ENCODE data around the gene ULK4.
"Not testable (repeated sequence)": the region's sequence is repeated elsewhere in the genome, so short reads cannot be mapped to it uniquely, and the experiment has no call there.

Gene ULK4

GRCh38 chr3:41418961-41419691 is 542.8 kb downstream of the ULK4 start:
- in situ Hi-C loops (cut with HindIII; ENCODE audit: low pct_unique_long_range_greater_than_20kb, low sequenced_read_pairs) = no loop called here
- TF ChIP-seq JUND (IDR thresholded peaks at IDR 0.05; ENCODE audit: low read depth) = no peak
- no peak for DNase-seq (ENCODE audit: low read depth in 1 of 2, low spot score in 1 of 2)

GRCh38 chr3:41417574-41417973 is 544.3 kb downstream of the ULK4 start:
- peak in 1 of 2 experiments; percentile 38 for DNase-seq (ENCODE audit: low read depth in 1 of 2, low spot score in 1 of 2)
- in situ Hi-C loops (cut with HindIII; ENCODE audit: low pct_unique_long_range_greater_than_20kb, low sequenced_read_pairs) = no loop called here
- no peak for TF ChIP-seq JUND (IDR thresholded peaks at IDR 0.05; ENCODE audit: low read depth)

- DNase-seq (ENCODE audit: low read depth in 1 of 2, low spot score in 1 of 2) = no peak
- no peak for TF ChIP-seq JUND (IDR thresholded peaks at IDR 0.05; ENCODE audit: low read depth)
- in situ Hi-C loops (cut with HindIII; ENCODE audit: low pct_unique_long_range_greater_than_20kb, low sequenced_read_pairs) = no loop called here
These were observed 550.8 kb downstream of the ULK4 start for GRCh38 chr3:41411065-41411464.

- no peak for TF ChIP-seq JUND (IDR thresholded peaks at IDR 0.05; ENCODE audit: low read depth)
- DNase-seq (ENCODE audit: low read depth in 1 of 2, low spot score in 1 of 2) = no peak
- in situ Hi-C loops (cut with HindIII; ENCODE audit: low pct_unique_long_range_greater_than_20kb, low sequenced_read_pairs) = no loop called here
These were observed 556.4 kb downstream of the ULK4 start for GRCh38 chr3:41405466-41405865.

- no peak for TF ChIP-seq JUND (IDR thresholded peaks at IDR 0.05; ENCODE audit: low read depth)
- in situ Hi-C loops (cut with HindIII; ENCODE audit: low pct_unique_long_range_greater_than_20kb, low sequenced_read_pairs) = no loop called here
- no peak for DNase-seq (ENCODE audit: low read depth in 1 of 2, low spot score in 1 of 2)
These were observed 557.3 kb downstream of the ULK4 start for GRCh38 chr3:41404582-41404981.

- DNase-seq (ENCODE audit: low read depth in 1 of 2, low spot score in 1 of 2) = no peak
- TF ChIP-seq JUND (IDR thresholded peaks at IDR 0.05; ENCODE audit: low read depth) = no peak
- in situ Hi-C loops (cut with HindIII; ENCODE audit: low pct_unique_long_range_greater_than_20kb, low sequenced_read_pairs) = no loop called here
These were observed 567.0 kb downstream of the ULK4 start for GRCh38 chr3:41394896-41395295.

- in situ Hi-C loops (cut with HindIII; ENCODE audit: low pct_unique_long_range_greater_than_20kb, low sequenced_read_pairs); DNase-seq (ENCODE audit: low read depth in 1 of 2, low spot score in 1 of 2): not testable (repeated sequence)
These were observed 591.0 kb downstream of the ULK4 start for GRCh38 chr3:41370765-41371535.

- in situ Hi-C loops (cut with HindIII; ENCODE audit: low pct_unique_long_range_greater_than_20kb, low sequenced_read_pairs) = no loop called here
- DNase-seq (ENCODE audit: low read depth in 1 of 2, low spot score in 1 of 2) = no peak
- TF ChIP-seq JUND (IDR thresholded peaks at IDR 0.05; ENCODE audit: low read depth) = no peak
These were observed 591.6 kb downstream of the ULK4 start for GRCh38 chr3:41370307-41370706.

GRCh38 chr3:41369838-41370237 is 592.1 kb downstream of the ULK4 start:
- in situ Hi-C loops (cut with HindIII; ENCODE audit: low pct_unique_long_range_greater_than_20kb, low sequenced_read_pairs) = no loop called here
- DNase-seq (ENCODE audit: low read depth in 1 of 2, low spot score in 1 of 2) = no peak
- TF ChIP-seq JUND (IDR thresholded peaks at IDR 0.05; ENCODE audit: low read depth) = no peak

GRCh38 chr3:41365973-41366372 is 595.9 kb downstream of the ULK4 start:
- no peak for TF ChIP-seq JUND (IDR thresholded peaks at IDR 0.05; ENCODE audit: low read depth)
- in situ Hi-C loops (cut with HindIII; ENCODE audit: low pct_unique_long_range_greater_than_20kb, low sequenced_read_pairs) = no loop called here
- no peak for DNase-seq (ENCODE audit: low read depth in 1 of 2, low spot score in 1 of 2)

- DNase-seq (ENCODE audit: low read depth in 1 of 2, low spot score in 1 of 2) = no peak
- in situ Hi-C loops (cut with HindIII; ENCODE audit: low pct_unique_long_range_greater_than_20kb, low sequenced_read_pairs) = no loop called here
- TF ChIP-seq JUND (IDR thresholded peaks at IDR 0.05; ENCODE audit: low read depth) = no peak
These were observed 597.2 kb downstream of the ULK4 start for GRCh38 chr3:41364736-41365135.

GRCh38 chr3:41363830-41364523 is 597.9 kb downstream of the ULK4 start:
- in situ Hi-C loops (cut with HindIII; ENCODE audit: low pct_unique_long_range_greater_than_20kb, low sequenced_read_pairs) = no loop called here
- no peak for DNase-seq (ENCODE audit: low read depth in 1 of 2, low spot score in 1 of 2)
- no peak for TF ChIP-seq JUND (IDR thresholded peaks at IDR 0.05; ENCODE audit: low read depth)

Data from T47D (cell line).